Liver (tissue), 9 donors: ENCODE data around the gene MOB3B. TPM values are rescaled to one million over a fixed set of nuclear protein-coding genes. Genes with fewer than 3 reads are reported as not detected.

Source experiments
- DNase-seq: peaks from one replicate; pipeline ENCODE4 v3.0.0-alpha.2; 2017; ENCODE audit warnings: low spot score
- H3K27ac ChIP-seq, 2 donors: one replicate each; pipeline ENCODE4 v1.7.0; 2013; ENCODE audit warnings: inconsistent platforms in 2 of 2, low read length in 2 of 2, control low read depth in 1 of 2, low read depth in 1 of 2, mild to moderate bottlenecking in 1 of 2
- H3K27me3 ChIP-seq, 4 donors: one replicate each; pipeline versions ENCODE4 v1.6.1 to v1.7.0; 2013; ENCODE audit warnings: low read length in 3 of 4, inconsistent platforms in 1 of 4, mild to moderate bottlenecking in 1 of 4, moderate library complexity in 1 of 4; ENCODE audit not compliant: control insufficient read depth in 4 of 4, insufficient read depth in 4 of 4
- H3K36me3 ChIP-seq, 4 donors: one replicate each; pipeline versions ENCODE4 v1.6.1 to v1.7.0; 2013; ENCODE audit warnings: low read length in 3 of 4, mild to moderate bottlenecking in 3 of 4, low read depth in 1 of 4, moderate library complexity in 1 of 4; ENCODE audit not compliant: control insufficient read depth in 4 of 4, insufficient read depth in 3 of 4
- H3K4me1 ChIP-seq, 4 donors: one replicate each; pipeline versions ENCODE4 v1.6.1 to v1.7.0; 2013; ENCODE audit warnings: low read length in 3 of 4, mild to moderate bottlenecking in 3 of 4, moderate library complexity in 1 of 4; ENCODE audit not compliant: control insufficient read depth in 4 of 4, insufficient read depth in 4 of 4
- H3K4me3 ChIP-seq, 3 donors: one replicate each; pipeline versions ENCODE4 v1.6.1 to v1.7.0; 2013; ENCODE audit warnings: low read length in 3 of 3, control low read depth in 1 of 3, low read depth in 1 of 3, mild to moderate bottlenecking in 1 of 3
- H3K9ac ChIP-seq, 2 donors: one replicate each; pipeline ENCODE4 v1.7.0; 2013; ENCODE audit warnings: low read length in 2 of 2, mild to moderate bottlenecking in 2 of 2, moderate library complexity in 2 of 2, control low read depth in 1 of 2, low read depth in 1 of 2
- H3K9me3 ChIP-seq, 4 donors: one replicate each; pipeline versions ENCODE4 v1.6.1 to v1.7.0; 2013; ENCODE audit warnings: low read length in 3 of 4; ENCODE audit not compliant: control insufficient read depth in 4 of 4
- ATF3 ChIP-seq: IDR thresholded peaks from 2 replicates; pipeline ENCODE4 v1.6.1; 2016; ENCODE audit warnings: antibody characterized with exemption
- EGR1 ChIP-seq, 2 donors: IDR thresholded peaks; 2 replicates each; pipeline ENCODE4 v1.6.1; 2016 to 2018; ENCODE audit warnings: antibody characterized with exemption in 2 of 2, low read depth in 2 of 2
- FOXA1 ChIP-seq: IDR thresholded peaks from 2 replicates; pipeline ENCODE4 v1.6.1; 2016; ENCODE audit warnings: antibody characterized with exemption
- FOXA2 ChIP-seq: IDR thresholded peaks from 2 replicates; pipeline ENCODE4 v1.6.1; 2016; ENCODE audit warnings: antibody characterized with exemption
- GABPA ChIP-seq, 2 donors: IDR thresholded peaks in 1 of 2; conservative IDR thresholded peaks in 1 of 2; 2 replicates each; pipeline ENCODE4 v1.6.1; 2016; ENCODE audit warnings: antibody characterized with exemption in 2 of 2, mild to moderate bottlenecking in 1 of 2, moderate library complexity in 1 of 2
- HNF4A ChIP-seq, 2 donors: conservative IDR thresholded peaks; 2 replicates each; pipeline ENCODE4 v1.6.1; 2016; ENCODE audit warnings: antibody characterized with exemption in 2 of 2, mild to moderate bottlenecking in 2 of 2
- HNF4G ChIP-seq: IDR thresholded peaks from 2 replicates; pipeline ENCODE4 v1.6.1; 2016; ENCODE audit warnings: antibody characterized with exemption
- JUND ChIP-seq, 2 donors: IDR thresholded peaks; 2 replicates each; pipeline ENCODE4 v1.6.1; 2016; ENCODE audit warnings: antibody characterized with exemption in 2 of 2
- NR2F2 ChIP-seq: IDR thresholded peaks from 2 replicates; pipeline ENCODE4 v1.6.1; 2016; ENCODE audit warnings: antibody characterized with exemption
- RAD21 ChIP-seq, 2 donors: IDR thresholded peaks; 2 replicates each; pipeline ENCODE4 v1.6.1; 2016; ENCODE audit warnings: antibody characterized with exemption in 2 of 2, mild to moderate bottlenecking in 2 of 2
- RXRA ChIP-seq, 2 donors: IDR thresholded peaks; 2 replicates each; pipeline ENCODE4 v1.6.1; 2017 to 2018; ENCODE audit warnings: antibody characterized with exemption in 2 of 2, mild to moderate bottlenecking in 1 of 2
- SP1 ChIP-seq: IDR thresholded peaks from 2 replicates; pipeline ENCODE4 v1.6.1; 2018; ENCODE audit warnings: antibody characterized with exemption, mild to moderate bottlenecking
- TAF1 ChIP-seq: conservative IDR thresholded peaks from 2 replicates; pipeline ENCODE4 v1.6.1; 2016; ENCODE audit warnings: antibody characterized with exemption, mild to moderate bottlenecking
- YY1 ChIP-seq: IDR thresholded peaks from 2 replicates; pipeline ENCODE4 v1.6.1; 2016; ENCODE audit warnings: antibody characterized with exemption, mild to moderate bottlenecking
- WGBS: extraction: QIAGEN DNeasy Blood & Tissue Kit; methylation state at CpG from one replicate; pipeline ENCODE4 v1.1.7; 2013; 5-methylcytosine and 5-hydroxymethylcytosine counted together
- polyA plus RNA-seq, 2 donors: library from polyadenylated mRNA; stranded (reverse) in 1 of 2; unstranded in 1 of 2; fragments of 200-250 nt in 1 of 2; fragments of >200 nt in 1 of 2; fragmentation: Nextera tagmentation in 1 of 2; extraction: Ambion mirVana in 1 of 2; gene quantifications; one replicate each; pipeline versions ENCODE4 v1.2.1 to v1.2.3, GENCODE V29; 2013 to 2015
- total RNA-seq, 2 donors: library from RNA; depleted of rRNA; stranded (reverse); fragments of >200 nt; gene quantifications; one replicate each; pipeline ENCODE4 v1.2.3, GENCODE V29; 2014
- TF ChIP-seq, protein P1 (sequence below): IDR thresholded peaks from 2 replicates; pipeline ENCODE4 v1.6.1; 2016; ENCODE audit warnings: antibody characterized with exemption
- TF ChIP-seq, protein P2 (sequence below): IDR thresholded peaks from 2 replicates; pipeline ENCODE4 v1.6.1; 2016; ENCODE audit warnings: antibody characterized with exemption, mild to moderate bottlenecking
- TF ChIP-seq, protein P3 (sequence below): fragments of 150-350 bp; IDR thresholded peaks from 2 replicates; pipeline ENCODE4 v1.5.1; 2017; ENCODE audit warnings: improper control_type of control experiment, low read depth, low read length; ENCODE audit not compliant: missing input control
- donor health status: healthy.
- donor health status: healthy.
- donor health status: healthy.
- donor health status: healthy.
- donor health status: healthy.

Gene MOB3B
- total and polyA plus RNA-seq, 4 donors = 0.36 to 1.1 (median 0.76) TPM

DNA sequence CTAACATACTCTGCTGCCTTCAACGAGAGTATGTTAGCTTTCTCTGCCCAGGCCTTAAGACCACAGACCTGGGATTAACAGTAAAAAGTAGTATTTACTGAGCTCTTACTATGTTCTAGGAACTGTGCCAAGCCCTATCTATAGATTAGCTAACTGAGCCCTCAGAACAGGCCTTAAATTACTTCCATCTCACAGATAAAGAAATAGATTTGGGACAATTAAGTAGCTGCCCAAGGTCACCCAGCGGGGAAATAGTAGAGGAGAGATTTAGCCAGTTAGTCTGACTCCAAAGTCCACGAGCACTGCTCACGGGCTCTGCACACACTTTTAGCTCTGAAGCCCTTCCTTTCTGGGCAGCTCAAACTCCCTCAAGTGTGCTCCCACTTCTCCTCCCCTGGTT lies 168.1 kb downstream of the MOB3B start:
- Histone ChIP-seq H3K27me3 (no peaks in the 10 kb centered on the region), H3K4me1 (peaks cover 0 to 6% (median under 1%) of the 10 kb centered on the region in 4 donors), H3K9me3 (no peaks in the 10 kb centered on the region), H3K9ac (no peak overlapping the region), H3K27ac (no peak overlapping the region), H3K4me3 (no peak overlapping the region), H3K36me3 (peaks cover 0 to 4% (median 0%) of the 10 kb centered on the region in 4 donors)
- TF ChIP-seq GABPA (IDR thresholded peaks at IDR 0.05 in 1 of 2, conservative IDR thresholded peaks at IDR 0.05 in 1 of 2) (no peak), TAF1 (no peak), EGR1 (IDR thresholded peaks at IDR 0.05; ENCODE audit: low read depth in 2 of 2) (no peak), JUND (IDR thresholded peaks at IDR 0.05) (no peak), FOXA2 (no peak), FOXA1 (no peak), NR2F2 (no peak), HNF4A (conservative IDR thresholded peaks at IDR 0.05) (peak; percentile 71 to 87), RAD21 (IDR thresholded peaks at IDR 0.05) (no peak), HNF4G (peak; percentile 59), RXRA (IDR thresholded peaks at IDR 0.05) (no peak), SP1 (peak; percentile 24)
- TF ChIP-seq, protein P1, sequence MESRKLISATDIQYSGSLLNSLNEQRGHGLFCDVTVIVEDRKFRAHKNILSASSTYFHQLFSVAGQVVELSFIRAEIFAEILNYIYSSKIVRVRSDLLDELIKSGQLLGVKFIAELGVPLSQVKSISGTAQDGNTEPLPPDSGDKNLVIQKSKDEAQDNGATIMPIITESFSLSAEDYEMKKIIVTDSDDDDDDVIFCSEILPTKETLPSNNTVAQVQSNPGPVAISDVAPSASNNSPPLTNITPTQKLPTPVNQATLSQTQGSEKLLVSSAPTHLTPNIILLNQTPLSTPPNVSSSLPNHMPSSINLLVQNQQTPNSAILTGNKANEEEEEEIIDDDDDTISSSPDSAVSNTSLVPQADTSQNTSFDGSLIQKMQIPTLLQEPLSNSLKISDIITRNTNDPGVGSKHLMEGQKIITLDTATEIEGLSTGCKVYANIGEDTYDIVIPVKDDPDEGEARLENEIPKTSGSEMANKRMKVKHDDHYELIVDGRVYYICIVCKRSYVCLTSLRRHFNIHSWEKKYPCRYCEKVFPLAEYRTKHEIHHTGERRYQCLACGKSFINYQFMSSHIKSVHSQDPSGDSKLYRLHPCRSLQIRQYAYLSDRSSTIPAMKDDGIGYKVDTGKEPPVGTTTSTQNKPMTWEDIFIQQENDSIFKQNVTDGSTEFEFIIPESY = no peak
- TF ChIP-seq, protein P2, sequence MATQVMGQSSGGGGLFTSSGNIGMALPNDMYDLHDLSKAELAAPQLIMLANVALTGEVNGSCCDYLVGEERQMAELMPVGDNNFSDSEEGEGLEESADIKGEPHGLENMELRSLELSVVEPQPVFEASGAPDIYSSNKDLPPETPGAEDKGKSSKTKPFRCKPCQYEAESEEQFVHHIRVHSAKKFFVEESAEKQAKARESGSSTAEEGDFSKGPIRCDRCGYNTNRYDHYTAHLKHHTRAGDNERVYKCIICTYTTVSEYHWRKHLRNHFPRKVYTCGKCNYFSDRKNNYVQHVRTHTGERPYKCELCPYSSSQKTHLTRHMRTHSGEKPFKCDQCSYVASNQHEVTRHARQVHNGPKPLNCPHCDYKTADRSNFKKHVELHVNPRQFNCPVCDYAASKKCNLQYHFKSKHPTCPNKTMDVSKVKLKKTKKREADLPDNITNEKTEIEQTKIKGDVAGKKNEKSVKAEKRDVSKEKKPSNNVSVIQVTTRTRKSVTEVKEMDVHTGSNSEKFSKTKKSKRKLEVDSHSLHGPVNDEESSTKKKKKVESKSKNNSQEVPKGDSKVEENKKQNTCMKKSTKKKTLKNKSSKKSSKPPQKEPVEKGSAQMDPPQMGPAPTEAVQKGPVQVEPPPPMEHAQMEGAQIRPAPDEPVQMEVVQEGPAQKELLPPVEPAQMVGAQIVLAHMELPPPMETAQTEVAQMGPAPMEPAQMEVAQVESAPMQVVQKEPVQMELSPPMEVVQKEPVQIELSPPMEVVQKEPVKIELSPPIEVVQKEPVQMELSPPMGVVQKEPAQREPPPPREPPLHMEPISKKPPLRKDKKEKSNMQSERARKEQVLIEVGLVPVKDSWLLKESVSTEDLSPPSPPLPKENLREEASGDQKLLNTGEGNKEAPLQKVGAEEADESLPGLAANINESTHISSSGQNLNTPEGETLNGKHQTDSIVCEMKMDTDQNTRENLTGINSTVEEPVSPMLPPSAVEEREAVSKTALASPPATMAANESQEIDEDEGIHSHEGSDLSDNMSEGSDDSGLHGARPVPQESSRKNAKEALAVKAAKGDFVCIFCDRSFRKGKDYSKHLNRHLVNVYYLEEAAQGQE = no peak
- DNase-seq = no peak
- WGBS = 45% methylated on average over 4 of the region's 4 CpGs

- H3K27ac ChIP-seq = no peak overlapping the region
- peaks cover 0 to 4% (median 0%) of the 10 kb centered on the region in 4 donors for H3K36me3 ChIP-seq
- DNase-seq = no peak
- H3K4me3 ChIP-seq = no peak overlapping the region
- H3K9ac ChIP-seq = no peak overlapping the region
- H3K27me3 ChIP-seq = no peaks in the 10 kb centered on the region
- no peaks in the 10 kb centered on the region for H3K9me3 ChIP-seq
- TF ChIP-seq, protein P3, sequence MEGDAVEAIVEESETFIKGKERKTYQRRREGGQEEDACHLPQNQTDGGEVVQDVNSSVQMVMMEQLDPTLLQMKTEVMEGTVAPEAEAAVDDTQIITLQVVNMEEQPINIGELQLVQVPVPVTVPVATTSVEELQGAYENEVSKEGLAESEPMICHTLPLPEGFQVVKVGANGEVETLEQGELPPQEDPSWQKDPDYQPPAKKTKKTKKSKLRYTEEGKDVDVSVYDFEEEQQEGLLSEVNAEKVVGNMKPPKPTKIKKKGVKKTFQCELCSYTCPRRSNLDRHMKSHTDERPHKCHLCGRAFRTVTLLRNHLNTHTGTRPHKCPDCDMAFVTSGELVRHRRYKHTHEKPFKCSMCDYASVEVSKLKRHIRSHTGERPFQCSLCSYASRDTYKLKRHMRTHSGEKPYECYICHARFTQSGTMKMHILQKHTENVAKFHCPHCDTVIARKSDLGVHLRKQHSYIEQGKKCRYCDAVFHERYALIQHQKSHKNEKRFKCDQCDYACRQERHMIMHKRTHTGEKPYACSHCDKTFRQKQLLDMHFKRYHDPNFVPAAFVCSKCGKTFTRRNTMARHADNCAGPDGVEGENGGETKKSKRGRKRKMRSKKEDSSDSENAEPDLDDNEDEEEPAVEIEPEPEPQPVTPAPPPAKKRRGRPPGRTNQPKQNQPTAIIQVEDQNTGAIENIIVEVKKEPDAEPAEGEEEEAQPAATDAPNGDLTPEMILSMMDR = no peak
- TF ChIP-seq RAD21 (IDR thresholded peaks at IDR 0.05) = no peak
- TF ChIP-seq ATF3 = no peak
- TF ChIP-seq YY1 = no peak
- no peak for TF ChIP-seq FOXA1
- no peak for TF ChIP-seq RXRA (IDR thresholded peaks at IDR 0.05)
- no peak for TF ChIP-seq HNF4A (conservative IDR thresholded peaks at IDR 0.05)
- no peak for TF ChIP-seq NR2F2
- no peak for TF ChIP-seq TAF1
- TF ChIP-seq JUND (IDR thresholded peaks at IDR 0.05) = no peak
- no peak for TF ChIP-seq FOXA2
- no peak for TF ChIP-seq SP1
- H3K4me1 ChIP-seq = peaks cover 0 to 6% (median under 1%) of the 10 kb centered on the region in 4 donors
- 95% methylated on average over 6 of the region's 6 CpGs for WGBS
Measured at GRCh38 chr9:27359763-27360162, 169.9 kb downstream of the MOB3B start.
